ENCODE measurements around the gene IGSF8. TPM values are rescaled to one million over a fixed set of nuclear protein-coding genes. Genes with fewer than 3 reads are reported as not detected.

IGSF8 gene
- total RNA-seq, 1 donor from 2014 or later: 45.9 TPM

- no peak for DNase-seq
- no peak for TF ChIP-seq CTCF (IDR thresholded peaks at IDR 0.05; ENCODE audit: partially characterized antibody, unreplicated experiment)
- H3K4me3 Mint-ChIP-seq (ENCODE audit: unreplicated experiment): no peak overlapping the region
- no peaks in the 10 kb centered on the region for H3K9me3 Mint-ChIP-seq (ENCODE audit: unreplicated experiment)
- no peaks in the 10 kb centered on the region for H3K4me1 Mint-ChIP-seq (ENCODE audit: low read depth, unreplicated experiment)
- peaks cover 4% of the 10 kb centered on the region for H3K27me3 Mint-ChIP-seq (ENCODE audit: unreplicated experiment)
- no peaks in the 10 kb centered on the region for H3K36me3 Mint-ChIP-seq (ENCODE audit: unreplicated experiment)
- no peak overlapping the region for H3K27ac Mint-ChIP-seq (ENCODE audit: unreplicated experiment)
Observed at GRCh38 chr1:160143695-160144094, 45.3 kb upstream of the IGSF8 start.

DNA sequence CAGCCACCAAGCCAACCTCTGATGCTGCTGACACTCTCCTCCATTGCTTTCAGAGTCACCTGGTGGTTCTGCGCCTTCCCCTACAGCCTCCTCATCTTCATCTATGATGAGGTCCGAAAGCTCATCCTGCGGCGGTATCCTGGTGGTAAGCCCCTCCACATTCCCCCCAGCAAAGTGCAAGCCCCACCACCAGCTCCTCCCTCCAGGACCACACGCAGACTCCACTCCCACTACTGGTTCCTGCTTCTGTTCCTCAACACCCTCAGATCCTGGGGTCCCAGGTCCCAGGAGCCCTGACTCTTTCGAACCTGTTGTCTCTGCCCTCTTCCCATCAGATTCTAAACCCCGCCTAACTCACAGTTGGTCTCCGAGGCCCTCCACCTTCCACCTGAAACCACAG, 41.4 kb upstream of the IGSF8 start:
- Mint-ChIP-seq H3K36me3 (ENCODE audit: unreplicated experiment) (no peaks in the 10 kb centered on the region), H3K27me3 (ENCODE audit: unreplicated experiment) (peaks cover 2% of the 10 kb centered on the region), H3K4me3 (ENCODE audit: unreplicated experiment) (no peak overlapping the region), H3K27ac (ENCODE audit: unreplicated experiment) (no peak overlapping the region), H3K9me3 (ENCODE audit: unreplicated experiment) (no peaks in the 10 kb centered on the region), H3K4me1 (ENCODE audit: low read depth, unreplicated experiment) (no peaks in the 10 kb centered on the region)
- no peak for TF ChIP-seq CTCF (IDR thresholded peaks at IDR 0.05; ENCODE audit: partially characterized antibody, unreplicated experiment)
- no peak for DNase-seq

DNA sequence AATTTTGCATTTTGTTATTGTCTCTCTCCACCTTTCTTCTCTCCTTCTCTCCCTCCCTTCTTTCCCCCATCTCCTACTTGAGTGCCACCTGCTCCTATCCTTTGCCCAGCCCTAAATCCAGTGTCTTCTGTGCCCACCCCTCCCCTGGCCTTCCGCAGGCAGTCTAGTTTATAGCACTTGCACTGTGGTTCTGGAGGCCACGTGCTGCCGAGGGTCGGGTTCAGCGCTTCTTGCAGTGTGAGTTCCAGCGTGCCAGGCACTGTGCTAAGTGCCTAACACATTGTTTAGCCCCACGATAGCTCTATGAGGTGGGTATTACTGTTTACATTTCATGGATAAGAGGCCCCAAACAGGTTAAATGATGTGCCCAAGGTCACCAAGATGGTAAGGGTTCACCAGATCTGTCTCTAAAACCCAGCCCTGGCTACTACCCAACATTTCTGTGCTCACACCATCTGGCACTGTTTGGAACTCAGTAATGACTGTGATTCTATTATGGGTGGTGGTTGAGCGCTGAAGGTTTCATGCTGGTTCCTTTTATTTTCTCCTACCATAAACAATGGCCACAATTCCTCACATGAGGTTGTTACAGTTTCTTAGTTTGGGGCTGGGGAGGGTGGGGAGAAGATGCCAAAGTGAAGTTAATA, 38.9 kb upstream of the IGSF8 start:
- H3K36me3 Mint-ChIP-seq (ENCODE audit: unreplicated experiment): no peaks in the 10 kb centered on the region
- no peak for TF ChIP-seq CTCF (IDR thresholded peaks at IDR 0.05; ENCODE audit: partially characterized antibody, unreplicated experiment)

GRCh38 chr1:160136926-160137200, 38.4 kb upstream of the IGSF8 start:
- H3K27ac Mint-ChIP-seq (ENCODE audit: unreplicated experiment): no peak overlapping the region

More for the DNA sequence above, 38.9 kb upstream of the IGSF8 start:
- no peak for DNase-seq
- H3K4me3 Mint-ChIP-seq (ENCODE audit: unreplicated experiment): no peak overlapping the region
- H3K9me3 Mint-ChIP-seq (ENCODE audit: unreplicated experiment): no peaks in the 10 kb centered on the region
- peaks cover 4% of the 10 kb centered on the region for H3K27me3 Mint-ChIP-seq (ENCODE audit: unreplicated experiment)
- H3K4me1 Mint-ChIP-seq (ENCODE audit: low read depth, unreplicated experiment): no peaks in the 10 kb centered on the region
- no peak overlapping the region for H3K27ac Mint-ChIP-seq (ENCODE audit: unreplicated experiment)

More at GRCh38 chr1:160136926-160137200, 38.4 kb upstream of the IGSF8 start:
- H3K4me3 Mint-ChIP-seq (ENCODE audit: unreplicated experiment): no peak overlapping the region
- no peaks in the 10 kb centered on the region for H3K9me3 Mint-ChIP-seq (ENCODE audit: unreplicated experiment)
- H3K4me1 Mint-ChIP-seq (ENCODE audit: low read depth, unreplicated experiment): no peaks in the 10 kb centered on the region
- no peaks in the 10 kb centered on the region for H3K36me3 Mint-ChIP-seq (ENCODE audit: unreplicated experiment)
- no peak for TF ChIP-seq CTCF (IDR thresholded peaks at IDR 0.05; ENCODE audit: partially characterized antibody, unreplicated experiment)
- H3K27me3 Mint-ChIP-seq (ENCODE audit: unreplicated experiment): peaks cover 4% of the 10 kb centered on the region
- no peak for DNase-seq
